Measurements from ENCODE around the gene DUSP5.

GRCh38 chr10:110506448-110506847, 8.7 kb downstream of the DUSP5 start:
- no peak for TF ChIP-seq POLR2AphosphoS5 (IDR thresholded peaks at IDR 0.05)
- TF ChIP-seq, protein P1, sequence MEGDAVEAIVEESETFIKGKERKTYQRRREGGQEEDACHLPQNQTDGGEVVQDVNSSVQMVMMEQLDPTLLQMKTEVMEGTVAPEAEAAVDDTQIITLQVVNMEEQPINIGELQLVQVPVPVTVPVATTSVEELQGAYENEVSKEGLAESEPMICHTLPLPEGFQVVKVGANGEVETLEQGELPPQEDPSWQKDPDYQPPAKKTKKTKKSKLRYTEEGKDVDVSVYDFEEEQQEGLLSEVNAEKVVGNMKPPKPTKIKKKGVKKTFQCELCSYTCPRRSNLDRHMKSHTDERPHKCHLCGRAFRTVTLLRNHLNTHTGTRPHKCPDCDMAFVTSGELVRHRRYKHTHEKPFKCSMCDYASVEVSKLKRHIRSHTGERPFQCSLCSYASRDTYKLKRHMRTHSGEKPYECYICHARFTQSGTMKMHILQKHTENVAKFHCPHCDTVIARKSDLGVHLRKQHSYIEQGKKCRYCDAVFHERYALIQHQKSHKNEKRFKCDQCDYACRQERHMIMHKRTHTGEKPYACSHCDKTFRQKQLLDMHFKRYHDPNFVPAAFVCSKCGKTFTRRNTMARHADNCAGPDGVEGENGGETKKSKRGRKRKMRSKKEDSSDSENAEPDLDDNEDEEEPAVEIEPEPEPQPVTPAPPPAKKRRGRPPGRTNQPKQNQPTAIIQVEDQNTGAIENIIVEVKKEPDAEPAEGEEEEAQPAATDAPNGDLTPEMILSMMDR (IDR thresholded peaks at IDR 0.05), result no peak
